ENCODE measurements around the gene GLT8D2.

Gene GLT8D2

DNA sequence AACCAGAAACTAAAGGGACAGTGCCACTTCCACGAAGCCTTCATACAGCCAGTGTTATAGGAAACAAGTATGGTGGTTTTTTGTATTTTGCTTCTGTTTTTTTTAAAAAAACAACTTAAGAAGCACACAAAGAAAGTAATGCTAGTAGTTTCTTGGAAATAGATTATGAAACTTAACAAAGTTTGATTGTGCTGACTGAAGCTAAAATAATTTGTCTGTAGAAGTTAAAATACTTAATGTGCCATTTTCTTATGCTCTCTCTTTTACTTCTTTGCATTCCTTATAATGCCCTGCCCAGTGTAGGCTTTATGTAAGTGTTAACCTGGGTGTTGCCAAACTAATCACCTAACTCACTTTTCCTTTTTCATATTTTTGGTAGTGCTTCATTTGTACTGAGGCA is 30.8 kb upstream of the GLT8D2 start:
- no peak for DNase-seq (ENCODE audit: low spot score)
- TF ChIP-seq, protein P1, sequence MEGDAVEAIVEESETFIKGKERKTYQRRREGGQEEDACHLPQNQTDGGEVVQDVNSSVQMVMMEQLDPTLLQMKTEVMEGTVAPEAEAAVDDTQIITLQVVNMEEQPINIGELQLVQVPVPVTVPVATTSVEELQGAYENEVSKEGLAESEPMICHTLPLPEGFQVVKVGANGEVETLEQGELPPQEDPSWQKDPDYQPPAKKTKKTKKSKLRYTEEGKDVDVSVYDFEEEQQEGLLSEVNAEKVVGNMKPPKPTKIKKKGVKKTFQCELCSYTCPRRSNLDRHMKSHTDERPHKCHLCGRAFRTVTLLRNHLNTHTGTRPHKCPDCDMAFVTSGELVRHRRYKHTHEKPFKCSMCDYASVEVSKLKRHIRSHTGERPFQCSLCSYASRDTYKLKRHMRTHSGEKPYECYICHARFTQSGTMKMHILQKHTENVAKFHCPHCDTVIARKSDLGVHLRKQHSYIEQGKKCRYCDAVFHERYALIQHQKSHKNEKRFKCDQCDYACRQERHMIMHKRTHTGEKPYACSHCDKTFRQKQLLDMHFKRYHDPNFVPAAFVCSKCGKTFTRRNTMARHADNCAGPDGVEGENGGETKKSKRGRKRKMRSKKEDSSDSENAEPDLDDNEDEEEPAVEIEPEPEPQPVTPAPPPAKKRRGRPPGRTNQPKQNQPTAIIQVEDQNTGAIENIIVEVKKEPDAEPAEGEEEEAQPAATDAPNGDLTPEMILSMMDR (IDR thresholded peaks at IDR 0.05; ENCODE audit: extremely low read depth, missing control alignments) = no peak

DNA sequence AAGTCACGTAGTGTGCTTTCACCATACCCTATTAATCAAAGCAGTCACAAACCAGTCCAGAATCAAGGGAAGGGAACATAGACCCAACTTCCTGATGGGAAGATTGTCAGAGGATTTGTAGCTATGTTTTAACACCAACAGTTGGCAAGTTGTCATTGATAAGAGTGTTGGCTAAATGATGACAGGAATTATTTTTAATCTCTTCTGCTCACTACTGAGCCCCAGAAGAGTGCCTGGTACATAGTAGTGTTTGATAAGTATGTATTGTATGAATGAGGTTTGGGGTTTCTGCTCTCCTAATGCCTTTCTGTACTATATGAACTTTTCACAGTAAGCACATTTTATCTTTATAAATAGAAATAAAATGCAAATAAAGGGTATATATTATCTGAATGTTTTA is 29.0 kb upstream of the GLT8D2 start:
- TF ChIP-seq, protein P1 (IDR thresholded peaks at IDR 0.05; ENCODE audit: extremely low read depth, missing control alignments) = no peak
- no peak for DNase-seq (ENCODE audit: low spot score)

DNA sequence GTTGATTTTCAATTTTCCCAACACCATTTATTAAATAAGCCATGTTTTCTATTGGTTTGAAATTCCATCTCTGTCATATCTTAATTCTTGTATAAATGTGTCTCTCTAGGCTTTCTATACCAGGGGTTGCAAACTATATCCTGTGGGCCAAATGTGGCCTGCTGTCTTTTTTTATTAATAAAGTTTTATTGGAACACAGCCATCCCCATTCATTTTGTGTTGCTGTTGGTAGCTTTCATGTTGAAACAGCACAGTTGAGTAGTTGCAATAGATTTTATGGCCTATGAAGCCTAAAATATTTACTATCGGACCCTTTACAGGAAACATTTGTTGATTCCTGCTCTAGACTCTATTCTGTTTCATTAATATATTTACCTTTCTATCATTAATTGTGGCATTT is 23.7 kb upstream of the GLT8D2 start:
- TF ChIP-seq, protein P1 (IDR thresholded peaks at IDR 0.05; ENCODE audit: extremely low read depth, missing control alignments) = no peak
- no peak for DNase-seq (ENCODE audit: low spot score)

DNA sequence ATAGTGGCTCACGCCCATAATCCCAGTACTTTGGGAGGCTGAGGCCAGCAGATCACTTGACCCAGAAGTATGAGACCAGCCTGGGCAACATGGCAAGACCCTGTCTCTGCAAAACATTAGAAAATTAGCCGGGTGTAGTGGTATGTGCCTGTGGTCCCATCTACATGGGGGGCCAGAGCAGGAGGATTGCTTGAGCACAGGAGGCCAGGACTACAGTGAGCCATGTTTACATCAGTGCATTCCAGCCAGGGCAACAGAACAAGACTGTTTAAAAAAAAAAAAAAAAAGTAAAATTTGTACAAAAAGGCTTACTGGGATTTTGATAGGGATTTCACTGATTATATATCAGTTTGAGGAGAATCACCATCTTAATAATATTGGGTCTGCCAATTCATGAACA is 22.1 kb upstream of the GLT8D2 start:
- no peak for DNase-seq (ENCODE audit: low spot score)
- TF ChIP-seq, protein P1 (IDR thresholded peaks at IDR 0.05; ENCODE audit: extremely low read depth, missing control alignments) = no peak

DNA sequence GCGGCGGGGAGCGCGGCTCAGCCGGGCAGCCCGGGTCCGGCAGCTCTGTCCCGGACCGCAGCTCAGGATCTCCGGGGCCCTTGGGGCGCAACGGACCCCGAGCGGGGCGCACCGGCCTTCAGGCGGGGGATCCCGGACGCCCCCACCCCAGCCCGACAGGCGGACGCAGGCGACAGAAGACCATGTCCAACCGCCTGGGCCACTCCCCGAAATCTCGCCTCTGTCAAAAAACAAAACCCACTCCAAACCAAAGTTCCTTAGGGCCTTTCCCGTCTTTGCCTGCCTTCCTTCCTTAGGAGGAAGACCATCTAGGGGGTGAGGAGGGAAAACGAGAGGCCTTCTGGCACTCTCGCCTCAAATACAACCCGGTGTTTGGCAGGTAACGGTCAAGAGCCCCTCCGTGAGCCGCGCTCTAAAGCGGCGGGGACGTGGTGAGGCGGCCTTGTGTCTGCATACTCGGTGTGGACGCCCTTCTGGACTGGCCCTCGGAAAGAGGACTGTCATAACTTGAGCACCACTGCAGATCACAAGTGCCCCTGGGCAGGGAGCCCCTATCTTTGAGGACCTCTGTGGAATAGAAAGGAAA is 14.9 kb upstream of the GLT8D2 start:
- TF ChIP-seq, protein P1 (IDR thresholded peaks at IDR 0.05; ENCODE audit: extremely low read depth, missing control alignments) = no peak
- DNase-seq (ENCODE audit: low spot score) = peak; percentile 27

DNA sequence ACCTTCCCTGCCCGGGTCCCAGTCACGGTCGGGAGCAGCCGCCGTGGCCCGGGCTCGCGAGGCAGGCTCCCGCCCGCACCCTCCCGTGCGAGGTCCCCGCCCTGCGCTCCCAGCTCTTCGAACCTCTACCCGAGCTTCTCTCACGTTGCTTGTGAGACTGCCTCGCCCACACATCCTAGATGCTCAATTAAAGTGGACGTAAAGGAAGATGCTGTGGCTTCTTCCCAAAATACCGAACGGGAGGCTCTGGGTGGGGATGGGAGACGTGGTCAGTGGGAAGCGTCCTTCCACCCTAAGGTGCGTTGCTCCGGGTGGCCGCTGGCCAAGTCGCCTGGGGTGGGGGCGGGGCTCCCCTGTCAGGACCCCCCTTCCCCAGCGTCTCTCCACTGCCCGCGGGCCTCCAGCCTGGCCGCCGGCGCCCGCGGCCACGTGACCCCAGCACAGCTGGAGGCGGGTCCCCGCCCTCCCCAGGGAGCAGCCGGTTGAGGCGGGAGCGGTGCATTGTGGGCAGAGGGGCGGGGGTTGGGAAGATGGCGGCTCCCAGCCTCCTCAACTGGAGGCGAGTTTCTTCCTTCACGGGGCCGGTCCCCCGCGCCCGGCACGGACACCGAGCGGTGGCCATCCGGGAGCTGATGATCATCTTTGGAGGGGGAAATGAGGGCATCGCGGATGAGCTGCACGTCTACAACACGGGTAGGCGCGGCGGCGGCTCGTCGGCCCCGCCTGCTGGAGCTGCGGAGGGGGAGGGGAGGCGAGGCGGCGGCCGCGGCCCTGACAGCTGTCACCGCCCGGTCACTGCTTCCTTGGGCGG is 14.2 kb upstream of the GLT8D2 start, which contains the start of gene HCFC2:
Gene HCFC2 (plus strand): TSS at position 501 of the 811 bp plus-strand sequence. CDS start 30 bp downstream, at position 531.
- peak; percentile 100 for DNase-seq (ENCODE audit: low spot score)
- TF ChIP-seq, protein P1 (IDR thresholded peaks at IDR 0.05; ENCODE audit: extremely low read depth, missing control alignments) = no peak

DNA sequence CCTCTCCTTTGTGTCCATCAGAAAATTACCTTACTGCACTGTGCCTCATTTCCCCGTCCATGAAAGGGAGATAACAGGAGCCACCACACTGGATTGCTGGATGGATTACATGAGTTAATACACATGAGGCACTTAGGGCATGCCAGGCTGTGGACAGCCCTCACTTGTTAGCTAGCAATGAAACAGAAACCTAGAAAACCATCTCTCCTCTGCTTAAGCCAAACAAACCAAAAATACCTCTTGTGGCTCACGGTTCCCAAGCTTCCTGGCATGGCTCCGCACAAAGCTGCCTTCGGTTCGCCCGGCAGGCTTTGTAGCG is 13.7 kb upstream of the GLT8D2 start:
- no peak for DNase-seq (ENCODE audit: low spot score)

More for the DNA sequence above, 13.7 kb upstream of the GLT8D2 start:
- TF ChIP-seq, protein P1 (IDR thresholded peaks at IDR 0.05; ENCODE audit: extremely low read depth, missing control alignments) = no peak
